ENCODE data around the gene MYH1. TPM values are rescaled to one million over a fixed set of nuclear protein-coding genes. Genes with fewer than 3 reads are reported as not detected.

MYH1 gene
- total and polyA plus RNA-seq, 9 of the 15 experiments (the other 6 are each of a cell fraction or from before 2014, with no cell fraction given) = not detected

- Histone ChIP-seq H3K9me3 (replicated peaks; ENCODE audit: control insufficient read depth, insufficient read depth, low read depth, low read length) (no peaks in the 10 kb centered on the region), H3K4me2 (ENCODE audit: insufficient read depth, low read length) (no peak within 1 kb of the TSS), H3K36me3 (ENCODE audit: control insufficient read depth, insufficient read depth, low read length) (no peaks in the 10 kb centered on the region), H3K79me2 (ENCODE audit: control insufficient read depth, insufficient read depth, low read length) (no peaks in the 10 kb centered on the region), H3K4me3 (no peak within 1 kb of the TSS), H2AFZ (ENCODE audit: low read depth, low read length) (no peak within 1 kb of the TSS), H3K9ac (ENCODE audit: insufficient read depth in 1 of 2, low read depth in 2 of 2, low read length in 2 of 2) (no peak within 1 kb of the TSS), H3K27ac (ENCODE audit: extremely low read depth, low read depth, low read length) (no peak within 1 kb of the TSS), H3K9me1 (ENCODE audit: control insufficient read depth, insufficient read depth, low read length) (no peaks in the 10 kb centered on the region), H4K20me1 (replicated peaks; ENCODE audit: control insufficient read depth, insufficient read depth, low read length) (no peaks in the 10 kb centered on the region), H3K4me1 (replicated peaks in 1 of 2; ENCODE audit: control insufficient read depth in 2 of 2, insufficient read depth in 2 of 2, low read length in 2 of 2) (no peaks in the 10 kb centered on the region), H3K27me3 (ENCODE audit: control insufficient read depth in 2 of 2, insufficient read depth in 2 of 2, low read length in 2 of 2) (peaks cover 0 to 4% of the 10 kb centered on the region in 2 experiments; a peak in 2 of 5 replicates)
- no TSS peak for BruUV-seq (replicated peaks)
- ChIA-PET POLR2A (no interaction called here), CTCF (ENCODE audit: low intra/inter-chr PET ratio) (no interaction called here)
- FAIRE-seq (no peak), ATAC-seq (no peak), DNase-seq (ENCODE audit: extremely low read depth in 1 of 4, low spot score in 3 of 4) (no peak)
- intact Hi-C loops (cut with micrococcal nuclease) (no loop called here), in situ Hi-C loops (cut with MboI) (no loop called here)
- WGBS (ENCODE audit: insufficient coverage, low coverage, missing lambda C conversion rate) = 7% methylated on average over 9 of the region's 9 CpGs
- TF ChIP-seq, protein P1, sequence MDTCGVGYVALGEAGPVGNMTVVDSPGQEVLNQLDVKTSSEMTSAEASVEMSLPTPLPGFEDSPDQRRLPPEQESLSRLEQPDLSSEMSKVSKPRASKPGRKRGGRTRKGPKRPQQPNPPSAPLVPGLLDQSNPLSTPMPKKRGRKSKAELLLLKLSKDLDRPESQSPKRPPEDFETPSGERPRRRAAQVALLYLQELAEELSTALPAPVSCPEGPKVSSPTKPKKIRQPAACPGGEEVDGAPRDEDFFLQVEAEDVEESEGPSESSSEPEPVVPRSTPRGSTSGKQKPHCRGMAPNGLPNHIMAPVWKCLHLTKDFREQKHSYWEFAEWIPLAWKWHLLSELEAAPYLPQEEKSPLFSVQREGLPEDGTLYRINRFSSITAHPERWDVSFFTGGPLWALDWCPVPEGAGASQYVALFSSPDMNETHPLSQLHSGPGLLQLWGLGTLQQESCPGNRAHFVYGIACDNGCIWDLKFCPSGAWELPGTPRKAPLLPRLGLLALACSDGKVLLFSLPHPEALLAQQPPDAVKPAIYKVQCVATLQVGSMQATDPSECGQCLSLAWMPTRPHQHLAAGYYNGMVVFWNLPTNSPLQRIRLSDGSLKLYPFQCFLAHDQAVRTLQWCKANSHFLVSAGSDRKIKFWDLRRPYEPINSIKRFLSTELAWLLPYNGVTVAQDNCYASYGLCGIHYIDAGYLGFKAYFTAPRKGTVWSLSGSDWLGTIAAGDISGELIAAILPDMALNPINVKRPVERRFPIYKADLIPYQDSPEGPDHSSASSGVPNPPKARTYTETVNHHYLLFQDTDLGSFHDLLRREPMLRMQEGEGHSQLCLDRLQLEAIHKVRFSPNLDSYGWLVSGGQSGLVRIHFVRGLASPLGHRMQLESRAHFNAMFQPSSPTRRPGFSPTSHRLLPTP (IDR thresholded peaks at IDR 0.05; ENCODE audit: borderline replicate concordance, extremely low read depth, insufficient read length) = no peak
- TF ChIP-seq ARNT (IDR thresholded peaks at IDR 0.05) = no peak
- no peak for TF ChIP-seq ESRRB (CRISPR knock-in tag; IDR thresholded peaks at IDR 0.05; ENCODE audit: borderline replicate concordance)
- TF ChIP-seq ATF2 (CRISPR knock-in tag; IDR thresholded peaks at IDR 0.05) = no peak
- TF ChIP-seq ZNF707 (CRISPR knock-in tag; conservative IDR thresholded peaks at IDR 0.05) = no peak
- no peak for TF ChIP-seq ZNF311 (CRISPR knock-in tag; IDR thresholded peaks at IDR 0.05)
- no peak for TF ChIP-seq RFX5 (IDR thresholded peaks at IDR 0.05; ENCODE audit: low read depth, low read length)
- no peak for TF ChIP-seq TCF15 (CRISPR knock-in tag; IDR thresholded peaks at IDR 0.05)
- TF ChIP-seq, protein P2, sequence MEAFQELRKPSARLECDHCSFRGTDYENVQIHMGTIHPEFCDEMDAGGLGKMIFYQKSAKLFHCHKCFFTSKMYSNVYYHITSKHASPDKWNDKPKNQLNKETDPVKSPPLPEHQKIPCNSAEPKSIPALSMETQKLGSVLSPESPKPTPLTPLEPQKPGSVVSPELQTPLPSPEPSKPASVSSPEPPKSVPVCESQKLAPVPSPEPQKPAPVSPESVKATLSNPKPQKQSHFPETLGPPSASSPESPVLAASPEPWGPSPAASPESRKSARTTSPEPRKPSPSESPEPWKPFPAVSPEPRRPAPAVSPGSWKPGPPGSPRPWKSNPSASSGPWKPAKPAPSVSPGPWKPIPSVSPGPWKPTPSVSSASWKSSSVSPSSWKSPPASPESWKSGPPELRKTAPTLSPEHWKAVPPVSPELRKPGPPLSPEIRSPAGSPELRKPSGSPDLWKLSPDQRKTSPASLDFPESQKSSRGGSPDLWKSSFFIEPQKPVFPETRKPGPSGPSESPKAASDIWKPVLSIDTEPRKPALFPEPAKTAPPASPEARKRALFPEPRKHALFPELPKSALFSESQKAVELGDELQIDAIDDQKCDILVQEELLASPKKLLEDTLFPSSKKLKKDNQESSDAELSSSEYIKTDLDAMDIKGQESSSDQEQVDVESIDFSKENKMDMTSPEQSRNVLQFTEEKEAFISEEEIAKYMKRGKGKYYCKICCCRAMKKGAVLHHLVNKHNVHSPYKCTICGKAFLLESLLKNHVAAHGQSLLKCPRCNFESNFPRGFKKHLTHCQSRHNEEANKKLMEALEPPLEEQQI (IDR thresholded peaks at IDR 0.05) = no peak
- no peak for TF ChIP-seq TSC22D4 (tag; IDR thresholded peaks at IDR 0.05)
- TF ChIP-seq NFYB (IDR thresholded peaks at IDR 0.05; ENCODE audit: extremely low read depth, insufficient read length) = no peak
- no peak for TF ChIP-seq SPI1 (IDR thresholded peaks at IDR 0.05; ENCODE audit: borderline replicate concordance, low read depth, low read length)
- no peak for TF ChIP-seq TAL1 (IDR thresholded peaks at IDR 0.05)
- TF ChIP-seq FOXA3 (CRISPR knock-in tag; conservative IDR thresholded peaks at IDR 0.05 in 1 of 2, IDR thresholded peaks at IDR 0.05 in 1 of 2) = no peak
- TF ChIP-seq ZNF586 (CRISPR knock-in tag; conservative IDR thresholded peaks at IDR 0.05) = no peak
Measured at GRCh38 chr17:10549096-10549842, 30.9 kb upstream of the MYH1 start, which contains the start of gene MYH2. Gene MYH2, minus strand, starts transcription at chr17:10549658. Its CDS starts 1,738 bp downstream, at chr17:10547920.
